CD14-positive monocyte (primary cell): ENCODE measurements around the gene POC1A. TPM values are rescaled to one million over a fixed set of nuclear protein-coding genes. Genes with fewer than 3 reads are reported as not detected.

Experiments
- DNase-seq, 3 donors: peaks; one replicate each; pipeline ENCODE4 v3.0.0-alpha.2; 2011 to 2022
- H2AFZ ChIP-seq: 2 replicates; pipeline ENCODE4 v1.6.0; 2012; ENCODE audit warnings: mild to moderate bottlenecking, low read depth, low read length, inconsistent platforms; ENCODE audit not compliant: insufficient read depth, poor library complexity, severe bottlenecking
- H3K27ac ChIP-seq, 2 donors: 1 replicate in 1 of 2; 2 replicates in 1 of 2; pipeline ENCODE4 v1.5.1; 2012 to 2013; ENCODE audit warnings: low read length in 2 of 2, control low read depth in 1 of 2, inconsistent platforms in 1 of 2, low read depth in 1 of 2, mild to moderate bottlenecking in 1 of 2
- H3K27me3 ChIP-seq, 2 donors: one replicate each; pipeline versions ENCODE4 v1.6.0 to v1.6.1; 2011 to 2013; ENCODE audit warnings: low read length in 2 of 2; ENCODE audit not compliant: control insufficient read depth in 2 of 2, insufficient read depth in 2 of 2
- H3K36me3 ChIP-seq, 2 donors: replicated peaks in 1 of 2; 1 replicate in 1 of 2; 2 replicates in 1 of 2; pipeline versions ENCODE4 v1.5.1 to v1.6.1; 2012 to 2013; ENCODE audit warnings: low read length in 2 of 2, control low read depth in 1 of 2, inconsistent platforms in 1 of 2, mild to moderate bottlenecking in 1 of 2; ENCODE audit not compliant: insufficient read depth in 2 of 2, control insufficient read depth in 1 of 2
- H3K4me1 ChIP-seq, 2 donors: 1 replicate in 1 of 2; 2 replicates in 1 of 2; pipeline versions ENCODE4 v1.5.1 to v1.6.1; 2012 to 2013; ENCODE audit warnings: low read length in 2 of 2, control low read depth in 1 of 2, inconsistent platforms in 1 of 2, mild to moderate bottlenecking in 1 of 2, moderate library complexity in 1 of 2; ENCODE audit not compliant: insufficient read depth in 2 of 2, control insufficient read depth in 1 of 2
- H3K4me2 ChIP-seq: replicated peaks from 2 replicates; pipeline ENCODE3; 2012; ENCODE audit warnings: low read length, moderate library complexity, mild to moderate bottlenecking; ENCODE audit not compliant: poor library complexity, severe bottlenecking; ENCODE audit errors: extremely low read depth
- H3K4me3 ChIP-seq, 3 experiments: fragments of 200-600 bp in 1 of 3; sonication (generic) in 1 of 3; replicated peaks in 1 of 3; 1 replicate in 2 of 3; 2 replicates in 1 of 3; pipeline ENCODE4 v1.5.1; 2011 to 2013; ENCODE audit warnings: low read length in 3 of 3, mild to moderate bottlenecking in 3 of 3, control low read depth in 2 of 3, low read depth in 2 of 3, inconsistent platforms in 1 of 3, moderate library complexity in 1 of 3
- H3K79me2 ChIP-seq: 2 replicates; pipeline ENCODE4 v1.6.0; 2012; ENCODE audit warnings: mild to moderate bottlenecking, control low read depth, inconsistent platforms, low read length, moderate library complexity; ENCODE audit not compliant: insufficient read depth
- H3K9ac ChIP-seq: 2 replicates; pipeline ENCODE4 v1.6.0; 2017; ENCODE audit warnings: low read length, mild to moderate bottlenecking; ENCODE audit not compliant: insufficient read depth, poor library complexity, severe bottlenecking
- H3K9me3 ChIP-seq, 2 donors: replicated peaks in 1 of 2; 1 replicate in 1 of 2; 2 replicates in 1 of 2; pipeline versions ENCODE4 v1.5.1 to v1.6.1; 2012 to 2013; ENCODE audit warnings: low read length in 2 of 2, control low read depth in 1 of 2; ENCODE audit not compliant: control insufficient read depth in 1 of 2, insufficient read depth in 1 of 2
- H4K20me1 ChIP-seq: 2 replicates; pipeline ENCODE4 v1.6.0; 2012; ENCODE audit warnings: mild to moderate bottlenecking, low read length, control low read depth, moderate library complexity; ENCODE audit not compliant: insufficient read depth
- H3K27ac Mint-ChIP-seq, 7 donors: one replicate each; pipeline ENCODE4 v1.8.0; 2020; ENCODE audit warnings: mild to moderate bottlenecking in 7 of 7, mixed read lengths in 7 of 7, moderate library complexity in 6 of 7, inconsistent platforms in 2 of 7
- H3K27me3 Mint-ChIP-seq, 3 donors: one replicate each; pipeline ENCODE4 v1.8.0; 2021 to 2022; ENCODE audit warnings: low read depth in 3 of 3, mild to moderate bottlenecking in 3 of 3, mixed read lengths in 3 of 3, moderate library complexity in 3 of 3, inconsistent platforms in 1 of 3
- H3K36me3 Mint-ChIP-seq, 2 donors: one replicate each; pipeline ENCODE4 v1.8.0; 2020; ENCODE audit warnings: mixed read lengths in 2 of 2, inconsistent platforms in 1 of 2, mild to moderate bottlenecking in 1 of 2
- H3K4me1 Mint-ChIP-seq: one replicate; pipeline ENCODE4 v1.8.0; 2020; ENCODE audit warnings: mild to moderate bottlenecking, mixed read lengths
- H3K4me3 Mint-ChIP-seq, 2 donors: one replicate each; pipeline ENCODE4 v1.8.0; 2020; ENCODE audit warnings: mild to moderate bottlenecking in 2 of 2, mixed read lengths in 2 of 2, moderate library complexity in 1 of 2
- H3K9me3 Mint-ChIP-seq, 7 donors: one replicate each; pipeline ENCODE4 v1.8.0; 2020 to 2022; ENCODE audit warnings: mixed read lengths in 7 of 7, mild to moderate bottlenecking in 6 of 7, moderate library complexity in 6 of 7, inconsistent platforms in 2 of 7
- WGBS: methylation state at CpG from one replicate; pipeline ENCODE4 v1.1.5; 2013; ENCODE audit warnings: missing lambda C conversion rate; ENCODE audit not compliant: insufficient coverage; 5-methylcytosine and 5-hydroxymethylcytosine counted together
- intact Hi-C, 2 donors: fragments of 100-400 bp; cut with micrococcal nuclease; formaldehyde crosslinking; loops; one replicate each; pipeline versions ENCODE4 v1.15.0 to v1.15.1; 2023
- polyA plus RNA-seq, 3 donors: library from polyadenylated mRNA; depleted of rRNA in 1 of 3; unstranded in 2 of 3; stranded (reverse) in 1 of 3; fragments of 300-500 nt in 2 of 3; fragments of >200 nt in 1 of 3; fragmentation: Illumina TruSeq in 2 of 3; gene quantifications; 1 replicate in 2 of 3; 2 replicates in 1 of 3; pipeline ENCODE4 v1.2.3, GENCODE V29; 2012 to 2021
- TF ChIP-seq, protein P1 (sequence below): fragments of 200-600 bp; IDR thresholded peaks from one replicate; pipeline ENCODE4 v1.8.0; 2022; ENCODE audit warnings: antibody characterized with exemption, mild to moderate bottlenecking

Gene POC1A
- polyA plus RNA-seq, 3 donors: 1.2 to 2.0 (median 1.5) TPM

DNA sequence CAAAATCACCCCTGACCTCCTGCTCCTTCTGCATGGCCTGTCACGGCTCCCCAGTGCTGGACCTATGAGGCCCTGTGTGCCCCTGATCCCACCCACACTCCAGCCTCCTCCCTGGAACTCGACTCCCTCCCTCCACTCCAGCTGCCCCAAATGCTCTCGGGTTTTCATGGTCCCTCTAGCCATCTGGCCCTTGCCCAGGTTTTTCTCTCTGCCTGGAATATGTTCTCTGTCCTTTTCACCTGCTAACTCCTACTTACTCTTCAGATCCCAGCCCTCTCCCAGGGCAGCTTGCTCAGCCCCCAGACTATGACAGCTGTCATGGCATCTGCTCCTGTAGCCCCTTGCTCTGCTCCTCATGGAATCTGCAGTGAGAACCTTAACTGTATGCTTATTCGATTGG is 128.2 kb downstream of the POC1A start:
- DNase-seq: no peak
- Histone ChIP-seq H4K20me1 (no peaks in the 10 kb centered on the region), H3K79me2 (no peaks in the 10 kb centered on the region), H3K4me2 (no peak overlapping the region), H3K9me3 (no peaks in the 10 kb centered on the region), H3K36me3 (no peaks in the 10 kb centered on the region), H3K27me3 (no peaks in the 10 kb centered on the region), H3K9ac (no peak overlapping the region), H3K27ac (no peak overlapping the region), H3K4me1 (no peaks in the 10 kb centered on the region), H3K4me3 (no peak overlapping the region), H2AFZ (no peak overlapping the region)
- intact Hi-C loops: no loop called here
- Mint-ChIP-seq H3K27me3 (peaks cover 1 to 4% (median 1%) of the 10 kb centered on the region in 3 donors), H3K4me1 (no peaks in the 10 kb centered on the region), H3K36me3 (no peaks in the 10 kb centered on the region), H3K4me3 (no peak overlapping the region), H3K27ac (no peak overlapping the region), H3K9me3 (no peaks in the 10 kb centered on the region)
- TF ChIP-seq, protein P1, sequence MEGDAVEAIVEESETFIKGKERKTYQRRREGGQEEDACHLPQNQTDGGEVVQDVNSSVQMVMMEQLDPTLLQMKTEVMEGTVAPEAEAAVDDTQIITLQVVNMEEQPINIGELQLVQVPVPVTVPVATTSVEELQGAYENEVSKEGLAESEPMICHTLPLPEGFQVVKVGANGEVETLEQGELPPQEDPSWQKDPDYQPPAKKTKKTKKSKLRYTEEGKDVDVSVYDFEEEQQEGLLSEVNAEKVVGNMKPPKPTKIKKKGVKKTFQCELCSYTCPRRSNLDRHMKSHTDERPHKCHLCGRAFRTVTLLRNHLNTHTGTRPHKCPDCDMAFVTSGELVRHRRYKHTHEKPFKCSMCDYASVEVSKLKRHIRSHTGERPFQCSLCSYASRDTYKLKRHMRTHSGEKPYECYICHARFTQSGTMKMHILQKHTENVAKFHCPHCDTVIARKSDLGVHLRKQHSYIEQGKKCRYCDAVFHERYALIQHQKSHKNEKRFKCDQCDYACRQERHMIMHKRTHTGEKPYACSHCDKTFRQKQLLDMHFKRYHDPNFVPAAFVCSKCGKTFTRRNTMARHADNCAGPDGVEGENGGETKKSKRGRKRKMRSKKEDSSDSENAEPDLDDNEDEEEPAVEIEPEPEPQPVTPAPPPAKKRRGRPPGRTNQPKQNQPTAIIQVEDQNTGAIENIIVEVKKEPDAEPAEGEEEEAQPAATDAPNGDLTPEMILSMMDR: no peak
- WGBS: 91% methylated on average over 4 of the region's 4 CpGs

DNA sequence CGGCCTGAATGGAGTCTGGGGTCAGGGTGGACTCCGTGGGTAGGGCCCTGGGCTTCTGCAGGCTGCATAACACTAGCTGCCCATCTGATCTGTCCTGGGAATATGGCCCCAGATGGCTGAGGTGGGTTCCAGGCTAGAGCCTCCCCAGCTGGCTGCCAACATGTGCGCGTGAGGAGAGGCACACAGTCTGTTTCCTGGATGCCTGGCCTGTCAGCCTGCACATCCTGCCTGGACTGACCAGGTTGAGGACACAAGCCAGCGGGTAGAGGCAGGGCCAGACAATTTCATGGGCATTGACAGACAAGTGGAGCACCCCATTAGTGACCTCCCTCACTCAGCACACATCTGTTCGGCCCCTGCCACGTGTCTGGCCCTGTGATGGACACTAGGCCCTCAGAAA is 128.8 kb downstream of the POC1A start:
- Histone ChIP-seq H3K79me2 (no peaks in the 10 kb centered on the region), H2AFZ (no peak overlapping the region), H3K4me3 (no peak overlapping the region), H4K20me1 (no peaks in the 10 kb centered on the region), H3K27me3 (no peaks in the 10 kb centered on the region), H3K27ac (no peak overlapping the region), H3K4me2 (no peak overlapping the region), H3K9me3 (no peaks in the 10 kb centered on the region), H3K9ac (no peak overlapping the region), H3K36me3 (no peaks in the 10 kb centered on the region), H3K4me1 (no peaks in the 10 kb centered on the region)
- H3K4me3 Mint-ChIP-seq: no peak overlapping the region
- peaks cover 1 to 4% (median 1%) of the 10 kb centered on the region in 3 donors for H3K27me3 Mint-ChIP-seq
- intact Hi-C loops: no loop called here
- TF ChIP-seq, protein P1: no peak
- WGBS: 86% methylated on average over 4 of the region's 7 CpGs
- H3K27ac Mint-ChIP-seq: no peak overlapping the region
- H3K4me1 Mint-ChIP-seq: no peaks in the 10 kb centered on the region
- no peaks in the 10 kb centered on the region for H3K36me3 Mint-ChIP-seq
- H3K9me3 Mint-ChIP-seq: no peaks in the 10 kb centered on the region
- DNase-seq: no peak

Other genes starting within 250 kb of the POC1A start
- 10 to 100 TPM in 1 of 3 donors, 1 to 10 TPM in 2; 6.7 to 10.4 (median 9.9) TPM for gene RRP9, start 212.5 kb downstream of the POC1A start, polyA plus RNA-seq
- gene PARP3, start 212.1 kb downstream of the POC1A start, polyA plus RNA-seq: 1 to 10 TPM; 1.2 to 6.9 (median 1.7) TPM
- not detected for gene GPR62, start 199.0 kb downstream of the POC1A start, polyA plus RNA-seq
- 1 to 10 TPM in 1 of 3 donors, under 1 TPM in 2; 0.09 to 1.3 (median 0.22) TPM for gene PCBP4, start 187.0 kb downstream of the POC1A start, polyA plus RNA-seq
- 10 to 100 TPM; 20.3 to 31.2 (median 23.4) TPM for gene ABHD14B, start 180.4 kb downstream of the POC1A start, polyA plus RNA-seq
- gene ABHD14A, start 179.4 kb downstream of the POC1A start, polyA plus RNA-seq: 10 to 100 TPM in 2 of 3 donors, 1 to 10 TPM in 1; 6.9 to 13.2 (median 11.7) TPM
- 10 to 100 TPM; 13.3 to 18.0 (median 14.5) TPM for gene ACY1, start 170.9 kb downstream of the POC1A start, polyA plus RNA-seq
- 1,000 to 10,000 TPM in 1 of 3 donors, 100 to 1,000 TPM in 2; 753 to 2,360 (median 856) TPM for gene RPL29, start 158.5 kb downstream of the POC1A start, polyA plus RNA-seq
- 10 to 100 TPM in 1 of 3 donors, 1 to 10 TPM in 2; 2.8 to 36.8 (median 3.9) TPM for gene DUSP7, start 97.9 kb downstream of the POC1A start, polyA plus RNA-seq
- 10 to 100 TPM; 20.9 to 84.7 (median 38.7) TPM for gene ALAS1, start 43.7 kb upstream of the POC1A start, polyA plus RNA-seq
- gene TLR9, start 71.2 kb upstream of the POC1A start, polyA plus RNA-seq: under 1 TPM in 1 of 3 donors, not detected in 2; 0.91 TPM
- gene TWF2, start 84.7 kb upstream of the POC1A start, polyA plus RNA-seq: 100 to 1,000 TPM; 141 to 199 (median 176) TPM
- 100 to 1,000 TPM in 2 of 3 donors, 10 to 100 TPM in 1; 92.8 to 144 (median 120) TPM for gene PPM1M, start 91.3 kb upstream of the POC1A start, polyA plus RNA-seq
- 10 to 100 TPM; 27.3 to 33.4 (median 32.3) TPM for gene WDR82, start 124.2 kb upstream of the POC1A start, polyA plus RNA-seq
- 10 to 100 TPM in 1 of 3 donors, 1 to 10 TPM in 2; 8.3 to 37.5 (median 8.4) TPM for gene GLYCTK, start 133.4 kb upstream of the POC1A start, polyA plus RNA-seq
- 10 to 100 TPM in 1 of 3 donors, under 1 TPM in 2; 0.15 to 47.0 (median 0.25) TPM for gene DNAH1, start 161.9 kb upstream of the POC1A start, polyA plus RNA-seq